GM21717 (cell line): ENCODE measurements around the gene ANAPC1.
"Not testable (repeated sequence)": the region's sequence is repeated elsewhere in the genome, so short reads cannot be mapped to it uniquely, and the experiment has no call there.

ENCODE experiments used
- ATAC-seq: cut with Tn5 transposase; IDR thresholded peaks from one replicate; pipeline ENCODE4 v1.9.1; 2021; ENCODE audit warnings: mild to moderate bottlenecking, moderate library complexity; ENCODE audit not compliant: unreplicated experiment

Gene ANAPC1, protein sequence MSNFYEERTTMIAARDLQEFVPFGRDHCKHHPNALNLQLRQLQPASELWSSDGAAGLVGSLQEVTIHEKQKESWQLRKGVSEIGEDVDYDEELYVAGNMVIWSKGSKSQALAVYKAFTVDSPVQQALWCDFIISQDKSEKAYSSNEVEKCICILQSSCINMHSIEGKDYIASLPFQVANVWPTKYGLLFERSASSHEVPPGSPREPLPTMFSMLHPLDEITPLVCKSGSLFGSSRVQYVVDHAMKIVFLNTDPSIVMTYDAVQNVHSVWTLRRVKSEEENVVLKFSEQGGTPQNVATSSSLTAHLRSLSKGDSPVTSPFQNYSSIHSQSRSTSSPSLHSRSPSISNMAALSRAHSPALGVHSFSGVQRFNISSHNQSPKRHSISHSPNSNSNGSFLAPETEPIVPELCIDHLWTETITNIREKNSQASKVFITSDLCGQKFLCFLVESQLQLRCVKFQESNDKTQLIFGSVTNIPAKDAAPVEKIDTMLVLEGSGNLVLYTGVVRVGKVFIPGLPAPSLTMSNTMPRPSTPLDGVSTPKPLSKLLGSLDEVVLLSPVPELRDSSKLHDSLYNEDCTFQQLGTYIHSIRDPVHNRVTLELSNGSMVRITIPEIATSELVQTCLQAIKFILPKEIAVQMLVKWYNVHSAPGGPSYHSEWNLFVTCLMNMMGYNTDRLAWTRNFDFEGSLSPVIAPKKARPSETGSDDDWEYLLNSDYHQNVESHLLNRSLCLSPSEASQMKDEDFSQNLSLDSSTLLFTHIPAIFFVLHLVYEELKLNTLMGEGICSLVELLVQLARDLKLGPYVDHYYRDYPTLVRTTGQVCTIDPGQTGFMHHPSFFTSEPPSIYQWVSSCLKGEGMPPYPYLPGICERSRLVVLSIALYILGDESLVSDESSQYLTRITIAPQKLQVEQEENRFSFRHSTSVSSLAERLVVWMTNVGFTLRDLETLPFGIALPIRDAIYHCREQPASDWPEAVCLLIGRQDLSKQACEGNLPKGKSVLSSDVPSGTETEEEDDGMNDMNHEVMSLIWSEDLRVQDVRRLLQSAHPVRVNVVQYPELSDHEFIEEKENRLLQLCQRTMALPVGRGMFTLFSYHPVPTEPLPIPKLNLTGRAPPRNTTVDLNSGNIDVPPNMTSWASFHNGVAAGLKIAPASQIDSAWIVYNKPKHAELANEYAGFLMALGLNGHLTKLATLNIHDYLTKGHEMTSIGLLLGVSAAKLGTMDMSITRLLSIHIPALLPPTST (N-terminal part only)

GRCh38 chr2:111883661-111884591 lies at the start of gene ANAPC1:
Gene ANAPC1, minus strand, starts transcription at chr2:111884193. Its CDS starts 3,368 bp downstream, at chr2:111880825.
- peak; percentile 75 for ATAC-seq

- no peak for ATAC-seq
Observed at GRCh38 chr2:111932841-111933291, 48.9 kb upstream of the ANAPC1 start.

DNA sequence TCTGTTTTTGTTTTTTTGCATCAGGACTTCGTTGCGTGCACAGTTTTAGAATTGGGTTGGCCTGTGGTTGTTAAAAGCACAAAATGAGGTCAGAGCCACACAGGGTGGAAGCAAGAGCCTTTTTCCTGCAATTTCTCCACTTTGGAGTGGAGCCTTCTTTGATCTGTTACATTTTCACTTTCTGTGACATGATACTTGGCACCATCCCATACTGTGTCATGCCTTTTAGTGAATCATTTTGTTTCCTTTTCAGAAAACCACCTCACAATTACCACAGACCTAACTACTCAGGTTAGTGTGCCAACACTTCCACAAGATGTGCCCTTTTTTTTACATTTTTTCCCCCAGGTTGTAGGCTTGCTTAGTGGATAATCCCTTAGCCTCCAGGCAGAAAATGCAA lies 46.9 kb upstream of the ANAPC1 start:
- no peak for ATAC-seq

- no peak for ATAC-seq
Observed at GRCh38 chr2:111930409-111930808, 46.4 kb upstream of the ANAPC1 start.

DNA sequence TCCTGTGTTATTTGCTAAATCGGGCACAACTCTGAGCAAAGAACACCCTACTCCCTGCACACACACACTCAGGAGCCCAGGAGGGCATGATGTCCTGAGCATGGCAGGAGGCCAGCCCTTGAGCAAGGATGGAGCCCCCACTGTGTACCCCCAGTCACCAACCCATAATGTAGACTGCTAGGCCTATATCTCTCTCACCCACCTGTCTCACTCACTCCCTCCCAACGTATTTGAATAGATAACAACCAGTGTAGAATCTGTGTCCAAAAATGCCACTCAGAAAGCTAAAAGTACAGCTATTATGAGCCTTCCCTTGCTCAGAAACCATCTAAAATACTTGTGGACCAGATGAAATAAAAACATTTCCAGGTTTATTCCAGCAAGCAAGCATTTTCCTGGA lies 43.7 kb upstream of the ANAPC1 start:
- ATAC-seq, result no peak

DNA sequence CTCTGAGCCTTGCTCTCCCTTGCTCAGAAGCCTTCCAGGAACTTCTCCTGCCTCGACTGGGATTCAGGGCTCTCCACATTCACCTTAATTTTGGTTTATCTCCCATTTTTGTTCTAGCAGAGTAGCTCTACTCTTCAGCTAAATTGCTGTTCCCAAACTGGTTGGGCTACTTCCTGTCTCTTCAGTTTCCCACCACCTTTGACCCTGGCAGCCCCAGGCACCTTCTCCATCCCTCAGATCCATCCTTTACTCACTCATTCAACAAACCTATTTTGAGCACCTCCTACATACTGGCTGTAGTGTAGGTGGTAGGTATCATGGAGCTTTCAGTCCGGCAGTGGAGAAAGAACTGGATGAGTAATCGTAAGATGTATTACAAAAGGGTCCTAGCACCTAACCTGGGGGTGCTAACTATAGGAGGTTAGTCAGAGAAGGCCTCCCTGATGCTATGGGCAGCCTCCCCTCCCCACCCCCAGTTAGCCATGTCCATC lies 40.7 kb upstream of the ANAPC1 start:
- no peak for ATAC-seq

- ATAC-seq, result no peak
Observed at GRCh38 chr2:111923276-111923804, 39.3 kb upstream of the ANAPC1 start.

GRCh38 chr2:111919794-111920608 lies 36.0 kb upstream of the ANAPC1 start:
- no peak for ATAC-seq

DNA sequence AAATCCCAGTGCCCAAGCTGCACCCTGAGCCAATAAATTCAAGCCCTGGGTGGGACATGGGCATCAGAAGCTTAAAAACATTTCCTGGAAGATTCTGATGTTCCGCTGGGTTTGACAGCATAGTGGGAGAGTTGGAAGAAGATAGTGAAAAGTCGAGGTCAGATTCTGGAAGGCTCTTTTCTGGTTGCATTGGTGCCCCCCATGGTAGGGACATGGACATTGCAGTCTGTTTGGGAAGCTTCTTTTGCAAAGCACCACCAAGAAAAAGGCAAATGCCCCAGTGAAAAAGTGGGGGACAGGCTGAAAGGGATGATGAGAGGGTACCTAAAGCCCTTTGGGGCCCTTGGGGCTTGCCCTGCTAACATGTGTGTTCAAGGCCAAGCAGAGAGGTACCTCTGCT lies 35.4 kb upstream of the ANAPC1 start:
- ATAC-seq, result no peak

DNA sequence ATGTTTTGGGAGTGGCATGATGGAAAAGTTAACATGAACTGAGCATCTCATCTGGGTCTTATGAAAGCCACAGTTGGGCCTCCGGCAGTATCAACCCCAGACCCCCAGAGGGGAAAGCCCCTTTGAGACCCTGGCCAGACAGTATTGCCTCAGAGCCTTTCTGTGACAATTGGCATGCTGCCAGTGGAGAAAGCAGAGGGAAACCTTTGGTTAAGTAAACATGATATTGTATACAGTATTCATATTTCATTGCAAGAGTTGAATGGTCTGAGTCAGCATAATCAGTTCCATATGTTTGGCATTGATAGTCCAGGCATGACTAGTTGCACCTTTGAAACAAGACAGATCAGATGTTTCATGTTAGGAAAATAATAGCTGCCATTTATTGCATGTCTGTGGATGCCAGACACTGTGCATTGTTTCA lies 34.4 kb upstream of the ANAPC1 start:
- ATAC-seq, result no peak

DNA sequence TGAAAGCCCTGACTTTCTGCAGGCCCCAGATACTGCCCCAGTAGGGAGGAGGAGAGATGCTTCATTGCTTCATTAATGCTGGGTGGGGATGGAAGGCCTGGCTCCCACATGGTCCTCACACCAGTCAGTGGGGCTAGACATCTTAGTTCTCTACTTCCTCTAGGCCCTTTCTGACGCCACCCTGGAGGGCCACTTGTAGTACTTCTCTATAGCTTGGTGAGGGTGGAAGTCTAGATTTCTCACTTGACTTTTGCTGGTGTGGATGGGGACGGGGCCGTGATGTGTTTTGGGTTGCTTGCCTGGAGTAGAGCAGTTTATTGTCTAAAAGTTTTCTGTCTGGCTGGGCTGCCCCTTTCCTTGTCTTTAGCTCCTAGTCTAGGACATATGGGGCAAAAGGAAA lies 33.1 kb upstream of the ANAPC1 start:
- ATAC-seq, result no peak

DNA sequence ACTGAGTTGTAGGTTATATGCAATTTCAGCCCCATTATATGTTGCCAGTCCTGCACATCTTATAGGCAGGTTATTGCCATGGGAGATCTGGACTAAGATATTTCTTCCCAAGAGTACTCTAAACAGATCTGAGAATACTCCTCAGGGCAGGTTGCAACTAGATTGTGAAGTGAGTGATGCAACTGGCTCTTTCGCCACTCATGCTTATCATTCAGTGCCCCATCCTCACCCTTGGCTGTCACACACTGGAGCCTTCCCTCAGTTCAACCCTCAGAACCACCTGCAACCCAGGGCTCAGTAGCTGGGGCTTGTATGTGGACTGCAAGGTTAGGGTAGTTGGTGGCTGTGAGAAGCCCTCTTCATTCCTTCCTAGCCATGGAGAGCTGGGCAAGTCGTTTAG lies 28.6 kb upstream of the ANAPC1 start:
- ATAC-seq, result no peak

DNA sequence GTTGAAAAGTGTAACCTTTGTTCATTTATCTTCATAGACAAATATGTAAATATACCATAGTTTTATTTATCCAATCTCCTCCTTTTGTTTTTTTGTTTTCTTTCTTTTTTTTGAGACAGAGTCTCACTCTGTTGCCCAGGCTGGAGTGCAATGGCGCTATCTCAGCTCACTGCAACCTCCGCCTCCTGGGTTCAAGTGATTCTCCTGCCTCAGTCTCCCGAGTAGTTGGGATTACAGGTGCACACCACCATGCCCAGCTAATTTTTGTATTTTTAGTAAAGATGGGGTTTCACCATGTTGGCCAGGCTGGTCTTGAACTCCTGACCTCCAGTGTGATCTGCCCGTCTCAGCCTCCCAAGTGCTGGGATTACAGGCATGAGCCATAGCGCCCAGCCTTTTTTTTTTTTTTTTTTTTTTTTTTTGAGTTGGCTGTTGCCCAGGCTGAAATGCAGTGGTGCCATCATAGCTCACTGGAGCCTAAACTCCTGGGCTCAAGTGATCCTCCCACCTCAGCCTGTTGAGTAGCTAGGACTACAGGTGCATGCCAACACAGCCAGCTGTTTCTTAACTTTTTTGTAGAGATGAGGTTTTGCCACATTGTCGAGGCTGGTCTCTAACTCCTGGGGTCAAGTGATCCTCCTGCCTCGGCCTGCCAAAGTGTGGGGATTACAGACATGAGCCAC lies 27.4 kb upstream of the ANAPC1 start:
- not testable (repeated sequence) for ATAC-seq

- no peak for ATAC-seq
Observed at GRCh38 chr2:111910609-111911277, 26.8 kb upstream of the ANAPC1 start.

DNA sequence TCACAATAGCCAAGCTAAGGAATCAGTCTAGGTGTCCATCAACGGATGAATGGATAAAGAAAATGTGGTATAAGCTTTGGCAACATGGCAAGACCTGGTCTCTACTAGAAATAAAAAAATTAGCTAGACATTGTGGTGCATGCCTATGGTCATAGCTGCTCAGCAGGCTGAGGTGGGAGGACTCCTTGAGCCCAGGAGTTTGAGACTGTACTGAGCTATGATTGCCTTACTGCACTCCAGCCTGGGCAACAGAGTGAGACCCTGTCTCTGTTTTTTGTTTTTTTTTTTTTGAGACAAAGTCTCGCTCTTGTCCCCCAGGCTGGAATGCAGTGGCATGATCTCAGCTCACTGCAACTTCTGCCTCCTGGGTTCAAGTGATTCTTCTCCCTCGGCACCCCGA lies 26.0 kb upstream of the ANAPC1 start:
- not testable (repeated sequence) for ATAC-seq

- no peak for ATAC-seq
Observed at GRCh38 chr2:111909079-111909478, 25.1 kb upstream of the ANAPC1 start.

- no peak for ATAC-seq
Observed at GRCh38 chr2:111908578-111908977, 24.6 kb upstream of the ANAPC1 start.
